GM23248 (cell line): Measurements from ENCODE around the gene ATP7B. TPM values are rescaled to one million over a fixed set of nuclear protein-coding genes. Genes with fewer than 3 reads are reported as not detected.

ENCODE experiments used
- DNase-seq: peaks from one replicate; pipeline ENCODE4 v3.0.0-alpha.2; 2015
- H2AFZ ChIP-seq: fragments of 200-600 bp; sonication (generic); 2 replicates; pipeline ENCODE4 v1.6.1; 2016; ENCODE audit warnings: antibody characterized with exemption
- H3F3A ChIP-seq: fragments of 200-600 bp; sonication (generic); 2 replicates; pipeline ENCODE4 v1.6.1; 2016; ENCODE audit warnings: mild to moderate bottlenecking, antibody characterized with exemption, mixed run types; ENCODE audit not compliant: insufficient read depth
- H3K27ac ChIP-seq: fragments of 200-600 bp; sonication (generic); 2 replicates; pipeline ENCODE4 v1.5.1; 2016; ENCODE audit warnings: mild to moderate bottlenecking
- H3K27me3 ChIP-seq: fragments of 200-600 bp; sonication (generic); replicated peaks from 2 replicates; pipeline ENCODE4 v1.6.1; 2016; ENCODE audit warnings: mild to moderate bottlenecking; ENCODE audit not compliant: insufficient read depth
- H3K36me3 ChIP-seq: fragments of 200-600 bp; sonication (generic); 2 replicates; pipeline ENCODE4 v1.6.1; 2016; ENCODE audit warnings: low read depth, mild to moderate bottlenecking
- H3K4me1 ChIP-seq: fragments of 200-600 bp; sonication (generic); 2 replicates; pipeline ENCODE4 v1.6.1; 2016; ENCODE audit warnings: mild to moderate bottlenecking; ENCODE audit not compliant: insufficient read depth
- H3K4me2 ChIP-seq: fragments of 200-600 bp; sonication (generic); one replicate; pipeline ENCODE4 v1.6.1; 2016; ENCODE audit warnings: mild to moderate bottlenecking; ENCODE audit not compliant: unreplicated experiment
- H3K4me3 ChIP-seq: fragments of 200-600 bp; sonication (generic); 2 replicates; pipeline ENCODE4 v1.5.1; 2016; ENCODE audit warnings: mild to moderate bottlenecking
- H3K79me2 ChIP-seq: fragments of 200-600 bp; sonication (generic); 2 replicates; pipeline ENCODE4 v1.6.1; 2016; ENCODE audit warnings: mild to moderate bottlenecking; ENCODE audit not compliant: insufficient read depth
- H3K9ac ChIP-seq: fragments of 200-600 bp; sonication (generic); 2 replicates; pipeline ENCODE4 v1.6.1; 2016; ENCODE audit warnings: mild to moderate bottlenecking
- H3K9me2 ChIP-seq: fragments of 200-600 bp; sonication (generic); 2 replicates; pipeline ENCODE4 v1.6.1; 2016; ENCODE audit warnings: mixed run types, mild to moderate bottlenecking, moderate library complexity; ENCODE audit not compliant: insufficient read depth
- H3K9me3 ChIP-seq: fragments of 200-600 bp; sonication (generic); one replicate; pipeline ENCODE4 v1.6.1; 2017; ENCODE audit warnings: low read depth
- H4K20me1 ChIP-seq: fragments of 200-600 bp; sonication (generic); 2 replicates; pipeline ENCODE4 v1.6.0; 2016; ENCODE audit not compliant: insufficient read depth
- EZH2 ChIP-seq: fragments of 200-600 bp; sonication (generic); IDR thresholded peaks from 2 replicates; pipeline ENCODE4 v1.6.1; 2018; ENCODE audit warnings: antibody characterized with exemption, mild to moderate bottlenecking; ENCODE audit not compliant: insufficient read depth, poor library complexity, severe bottlenecking
- EZH2phosphoT487 ChIP-seq: fragments of 200-600 bp; sonication (generic); IDR thresholded peaks from 2 replicates; pipeline ENCODE4 v1.6.1; 2018; ENCODE audit warnings: antibody characterized with exemption, moderate library complexity, mild to moderate bottlenecking, low read depth; ENCODE audit not compliant: insufficient read depth
- WGBS, 2 experiments: methylation state at CpG; one replicate each; pipeline ENCODE4 v1.1.6; 2015 to 2017; ENCODE audit warnings: low lambda C conversion rate in 2 of 2, low coverage in 1 of 2; ENCODE audit errors: missing lambda C conversion rate in 2 of 2; 5-methylcytosine and 5-hydroxymethylcytosine counted together
- in situ Hi-C: fragments of 300-500 bp; cut with MboI; formaldehyde crosslinking; loops from 2 replicates; pipeline ENCODE4 v1.15.0; 2020
- polyA plus RNA-seq: library from polyadenylated mRNA; unstranded; fragments of >200 nt; fragmentation: Nextera tagmentation; extraction: Ambion mirVana; gene quantifications from 2 replicates; pipeline ENCODE4 v1.2.1, GENCODE V29; 2016
- total RNA-seq: library from RNA; depleted of rRNA; stranded (reverse); fragments of >200 nt; shearing (Covaris generic); gene quantifications from 2 replicates; pipeline ENCODE4 v1.2.3, GENCODE V29; 2014; rRNA removed

The ATP7B gene
- total and polyA plus RNA-seq, 2 experiments from 2014 or later, result 0.10 to 0.32 TPM

GRCh38 chr13:51887468-51887867 lies 123.8 kb downstream of the ATP7B start:
- Histone ChIP-seq H3K9me3 (no peaks in the 10 kb centered on the region), H3K9me2 (no peaks in the 10 kb centered on the region), H2AFZ (no peak overlapping the region), H3K4me1 (no peaks in the 10 kb centered on the region), H3K27ac (no peak overlapping the region), H3K4me2 (no peak overlapping the region), H3K27me3 (peaks cover 21% of the 10 kb centered on the region), H4K20me1 (no peaks in the 10 kb centered on the region), H3K4me3 (no peak overlapping the region), H3F3A (no peaks in the 10 kb centered on the region), H3K36me3 (no peaks in the 10 kb centered on the region), H3K79me2 (no peaks in the 10 kb centered on the region), H3K9ac (no peak overlapping the region)
- in situ Hi-C loops, result no loop called here
- DNase-seq, result no peak
- WGBS, 2 experiments, result 6 to 18% methylated on average over 2 of the region's 2 CpGs
- no peak for TF ChIP-seq EZH2phosphoT487
- no peak for TF ChIP-seq EZH2

GRCh38 chr13:51885651-51886050 lies 125.6 kb downstream of the ATP7B start:
- 44 to 50% methylated on average over 2 of the region's 2 CpGs for WGBS, 2 experiments
- H2AFZ ChIP-seq, result no peak overlapping the region
- DNase-seq, result no peak
- no peaks in the 10 kb centered on the region for H3K79me2 ChIP-seq
- in situ Hi-C loops, result no loop called here
- no peaks in the 10 kb centered on the region for H3K4me1 ChIP-seq
- H4K20me1 ChIP-seq, result no peaks in the 10 kb centered on the region
- no peak overlapping the region for H3K27ac ChIP-seq
- peaks cover 14% of the 10 kb centered on the region for H3K27me3 ChIP-seq
- H3K9me3 ChIP-seq, result no peaks in the 10 kb centered on the region
- no peaks in the 10 kb centered on the region for H3F3A ChIP-seq
- H3K4me3 ChIP-seq, result no peak overlapping the region
- H3K4me2 ChIP-seq, result no peak overlapping the region
- no peaks in the 10 kb centered on the region for H3K36me3 ChIP-seq
- no peak overlapping the region for H3K9ac ChIP-seq
- H3K9me2 ChIP-seq, result no peaks in the 10 kb centered on the region
- TF ChIP-seq EZH2, result no peak

GRCh38 chr13:51883226-51883600 lies 128.0 kb downstream of the ATP7B start:
- Histone ChIP-seq H3K4me2 (no peak overlapping the region), H3K27me3 (peaks cover 14% of the 10 kb centered on the region), H3K27ac (no peak overlapping the region), H3K4me1 (no peaks in the 10 kb centered on the region), H3K9me2 (no peaks in the 10 kb centered on the region), H4K20me1 (no peaks in the 10 kb centered on the region), H3K36me3 (no peaks in the 10 kb centered on the region), H3K9ac (no peak overlapping the region), H3K9me3 (no peaks in the 10 kb centered on the region), H2AFZ (no peak overlapping the region), H3F3A (no peaks in the 10 kb centered on the region), H3K4me3 (no peak overlapping the region), H3K79me2 (no peaks in the 10 kb centered on the region)
- TF ChIP-seq EZH2phosphoT487, result no peak
- no peak for TF ChIP-seq EZH2
- no peak for DNase-seq
- WGBS, 2 experiments, result 28 to 36% methylated on average over 5 of the region's 5 CpGs
- in situ Hi-C loops, result no loop called here

Other genes with a start within 250 kb of the ATP7B start
- gene DHRS12, start 207.3 kb downstream of the ATP7B start, total RNA-seq, result 1.6 and 5.7 TPM in 2 replicates
- gene DHRS12, start 207.3 kb downstream of the ATP7B start, polyA plus RNA-seq, result 13.3 and 15.2 TPM in 2 replicates
- gene TMEM272, start 166.3 kb downstream of the ATP7B start, total RNA-seq, result not detected in 2 replicates
- gene TMEM272, start 166.3 kb downstream of the ATP7B start, polyA plus RNA-seq, result not detected in 2 replicates
- gene CCDC70, start 149.5 kb downstream of the ATP7B start, total RNA-seq, result not detected in 2 replicates
- gene CCDC70, start 149.5 kb downstream of the ATP7B start, polyA plus RNA-seq, result not detected in 2 replicates
- gene ALG11, start 948 bp upstream of the ATP7B start, total RNA-seq, result 24.8 and 33.3 TPM in 2 replicates
- 30.4 and 31.6 TPM in 2 replicates for gene ALG11, start 948 bp upstream of the ATP7B start, polyA plus RNA-seq
- gene UTP14C, start 13.2 kb upstream of the ATP7B start, total RNA-seq, result 12.4 and 14.0 TPM in 2 replicates
- 5.7 and 6.1 TPM in 2 replicates for gene UTP14C, start 13.2 kb upstream of the ATP7B start, polyA plus RNA-seq
- gene NEK5, start 117.6 kb upstream of the ATP7B start, total RNA-seq, result not detected in 2 replicates
- 0.13 and 0.19 TPM in 2 replicates for gene NEK5, start 117.6 kb upstream of the ATP7B start, polyA plus RNA-seq
- 8.9 and 12.0 TPM in 2 replicates for gene NEK3, start 148.1 kb upstream of the ATP7B start, total RNA-seq
- 8.8 and 11.1 TPM in 2 replicates for gene NEK3, start 148.1 kb upstream of the ATP7B start, polyA plus RNA-seq